HG03439 (cell line): Measurements from ENCODE around the gene ZNF780A.
A peak's percentile ranks its signal among the peaks of the same experiment; 100 is the strongest.
"Not testable (repeated sequence)": the region's sequence is repeated elsewhere in the genome, so short reads cannot be mapped to it uniquely, and the experiment has no call there.

ENCODE experiments used
- ATAC-seq: cut with Tn5 transposase; IDR thresholded peaks from one replicate; pipeline ENCODE4 v1.9.1; 2021; ENCODE audit warnings: mild to moderate bottlenecking, moderate library complexity; ENCODE audit not compliant: unreplicated experiment

The ZNF780A gene

GRCh38 chr19:40088299-40089047 lies 2.3 kb downstream of the ZNF780A start:
- ATAC-seq, result no peak

- ATAC-seq, result no peak
These were observed 5.8 kb downstream of the ZNF780A start for GRCh38 chr19:40084948-40085347.

GRCh38 chr19:40081411-40081810 lies 9.3 kb downstream of the ZNF780A start:
- no peak for ATAC-seq

GRCh38 chr19:40080289-40080688 lies 10.5 kb downstream of the ZNF780A start:
- no peak for ATAC-seq

DNA sequence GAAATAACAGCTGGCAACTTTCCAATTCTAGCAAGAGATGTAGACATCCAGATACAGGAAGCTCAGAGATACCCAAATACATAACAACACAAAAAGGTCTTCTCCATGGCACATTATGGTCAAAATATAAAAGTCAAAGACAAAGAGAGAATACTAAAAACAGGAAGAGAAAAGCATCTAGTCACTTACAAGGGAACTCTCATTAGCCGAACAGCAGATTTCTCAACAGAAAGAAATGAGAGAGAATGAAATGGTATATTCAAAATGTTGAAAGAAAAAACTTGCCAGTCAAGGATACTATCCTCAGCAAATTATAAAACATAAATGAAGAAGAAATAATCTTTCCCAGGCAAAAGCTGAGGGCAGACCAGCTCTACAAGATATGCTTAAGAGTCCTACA lies 12.4 kb downstream of the ZNF780A start:
- no peak for ATAC-seq

DNA sequence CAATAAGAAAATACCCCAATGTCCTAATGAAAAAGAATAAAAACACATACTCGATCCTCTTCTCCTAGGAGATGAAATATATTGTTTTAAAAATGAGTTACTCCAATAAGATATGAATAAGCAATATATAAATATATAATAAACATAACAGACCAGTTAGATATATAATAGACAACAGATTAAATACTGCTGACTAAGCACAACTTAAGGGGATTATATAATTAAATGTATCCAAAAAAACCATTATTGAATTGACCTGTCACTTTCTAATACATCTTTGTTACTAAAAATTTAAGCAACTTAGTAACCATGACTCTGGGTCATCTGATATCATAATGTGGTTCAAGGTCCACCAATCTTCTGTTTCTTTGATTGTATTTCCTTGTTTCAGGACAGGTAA lies 20.7 kb downstream of the ZNF780A start:
- no peak for ATAC-seq

DNA sequence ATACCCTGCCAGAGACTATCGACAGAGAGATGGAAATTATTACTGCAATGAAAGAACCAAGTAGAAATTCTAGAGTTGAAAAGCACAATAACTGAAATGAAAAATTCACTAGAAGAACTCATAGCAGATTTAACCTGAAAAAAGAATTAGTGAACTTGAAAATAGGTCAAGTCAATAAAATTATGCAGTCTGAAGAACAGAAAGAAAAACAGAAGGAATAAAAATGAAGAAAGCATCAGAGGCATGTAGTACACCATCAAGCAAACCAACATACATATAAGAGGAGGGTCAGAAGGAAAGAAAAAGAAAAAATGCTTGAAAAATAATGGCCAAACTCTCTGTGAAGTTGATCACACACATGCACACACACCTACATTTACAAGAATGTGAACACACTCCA lies 31.1 kb downstream of the ZNF780A start:
- ATAC-seq, result no peak

DNA sequence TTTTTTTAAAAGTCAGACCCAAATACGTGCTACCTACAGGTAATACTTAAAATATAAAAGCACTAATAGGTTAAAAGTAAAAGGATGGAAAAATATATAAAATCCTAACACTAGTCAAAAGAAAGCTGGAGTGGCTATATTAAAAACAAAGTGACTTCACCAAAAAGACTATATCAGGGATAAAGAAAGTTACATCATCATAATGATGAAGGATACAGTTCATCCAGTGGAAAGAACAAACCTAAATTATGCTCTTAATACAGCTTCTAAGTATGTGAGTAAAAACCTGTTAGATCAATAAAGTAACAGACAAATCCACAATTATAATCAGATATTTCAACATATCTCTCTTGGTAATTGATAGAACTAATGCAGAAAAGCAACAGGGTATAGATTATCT lies 33.6 kb downstream of the ZNF780A start:
- ATAC-seq, result no peak

- no peak for ATAC-seq
These were observed 34.2 kb downstream of the ZNF780A start for GRCh38 chr19:40056505-40056904.

DNA sequence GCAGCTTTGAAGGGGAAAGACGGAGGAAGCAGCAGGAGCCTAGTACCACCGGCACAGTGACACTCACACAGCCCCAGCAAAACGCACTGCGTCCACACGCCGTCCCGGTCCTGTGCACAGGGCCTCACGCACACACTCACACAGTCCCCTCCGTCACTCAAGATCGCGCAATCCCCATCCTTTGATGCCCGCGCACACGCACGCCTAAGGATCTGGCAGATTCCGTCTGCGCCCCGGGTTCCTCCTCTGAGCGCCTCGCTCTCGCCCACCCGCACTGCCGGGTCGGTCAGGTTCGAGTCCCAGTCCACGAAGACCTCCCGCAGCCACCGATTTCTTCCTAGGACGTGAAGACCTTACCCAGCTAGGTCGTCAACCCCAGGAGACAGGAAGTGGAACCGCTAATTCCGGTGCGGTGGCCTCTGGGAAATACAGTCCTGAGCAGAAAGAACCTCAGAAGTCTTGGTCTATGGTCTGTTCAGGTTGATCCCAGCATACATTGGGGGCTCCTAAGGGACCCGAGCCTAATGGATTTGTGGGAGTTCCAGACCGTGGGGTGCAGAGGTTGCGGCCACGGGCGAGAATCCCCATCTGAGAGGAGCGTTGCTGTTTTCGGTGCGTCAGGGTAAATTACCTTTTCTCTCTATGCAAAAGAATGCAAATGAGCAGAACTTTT lies 34.8 kb downstream of the ZNF780A start, which contains the start of gene ZNF780B:
Gene ZNF780B, minus strand, starts transcription at position 400 of the 673 bp plus-strand sequence. CDS start 5,899 bp downstream, outside the sequence.
- ATAC-seq, result peak; percentile 93

DNA sequence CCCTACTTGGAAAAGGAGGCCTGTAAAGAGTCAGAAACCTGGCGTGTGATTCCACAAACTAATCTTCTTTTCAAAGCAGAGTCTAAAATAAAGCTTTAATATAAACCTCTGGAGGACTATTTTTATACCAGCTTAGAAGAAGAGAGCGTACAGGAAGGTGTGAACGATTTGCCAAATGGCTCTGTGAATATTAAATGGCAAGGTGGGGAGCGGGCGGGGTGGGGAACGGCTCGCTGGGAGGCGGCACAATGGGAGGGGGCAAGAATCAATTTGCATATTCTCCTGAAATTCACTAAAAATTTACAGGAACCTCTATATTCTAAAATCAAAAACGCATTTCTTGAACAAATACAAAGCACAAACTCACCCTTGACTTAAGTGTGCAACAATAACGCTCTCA lies 35.7 kb downstream of the ZNF780A start:
- ATAC-seq, result no peak

DNA sequence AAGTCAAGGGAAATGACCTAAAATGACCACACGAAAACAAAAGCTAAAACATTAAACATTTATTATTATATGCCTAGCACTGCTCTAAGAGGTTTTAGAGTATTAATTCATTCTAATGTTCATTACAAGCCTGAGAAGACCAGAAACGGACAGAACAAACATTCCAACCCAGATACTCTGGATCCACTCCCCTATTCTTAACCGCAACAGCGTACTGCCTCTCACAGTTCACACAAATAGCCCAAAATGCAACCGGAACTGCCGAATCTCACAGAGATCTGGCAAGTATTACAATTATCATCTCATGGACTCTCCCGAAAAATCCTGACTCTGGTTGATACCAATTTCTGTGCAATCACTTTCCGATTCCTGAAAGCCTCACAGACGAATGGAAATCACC lies 36.1 kb downstream of the ZNF780A start:
- no peak for ATAC-seq

DNA sequence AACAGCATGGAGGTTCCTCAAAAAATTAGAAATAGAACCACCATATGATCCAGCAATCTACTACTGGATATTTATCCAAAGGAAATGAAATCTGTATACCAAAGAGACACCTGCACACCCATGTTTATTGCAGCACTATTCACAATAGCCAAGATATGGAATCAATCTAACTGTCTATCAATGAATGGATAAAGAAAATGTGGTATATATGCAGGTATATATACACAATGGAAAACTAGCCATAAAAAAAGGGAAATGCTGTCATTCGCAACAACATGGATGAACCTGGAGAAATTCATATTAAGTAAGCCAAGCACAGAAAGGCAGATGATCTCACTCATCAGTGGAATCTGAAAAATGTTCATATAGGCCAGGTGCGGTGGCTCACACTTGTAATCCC lies 37.3 kb downstream of the ZNF780A start:
- no peak for ATAC-seq

GRCh38 chr19:40041718-40042117 lies 49.0 kb downstream of the ZNF780A start:
- ATAC-seq, result not testable (repeated sequence)

DNA sequence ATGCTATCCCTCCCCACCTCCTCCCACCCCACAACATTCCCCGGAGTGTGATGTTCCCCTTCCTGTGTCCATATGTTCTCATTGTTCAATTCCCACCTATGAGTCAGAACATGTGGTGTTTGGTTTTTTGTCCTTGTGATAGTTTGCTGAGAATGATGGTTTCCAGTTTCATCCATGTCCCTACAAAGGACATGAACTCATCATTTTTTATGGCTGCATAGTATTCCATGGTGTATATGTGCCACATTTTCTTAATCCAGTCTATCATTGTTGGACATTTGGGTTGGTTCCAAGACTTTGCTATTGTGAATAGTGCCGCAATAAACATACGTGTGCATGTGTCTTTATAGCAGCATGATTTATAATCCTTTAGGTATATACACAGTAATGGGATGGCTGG lies 52.7 kb downstream of the ZNF780A start:
- ATAC-seq, result not testable (repeated sequence)

- no peak for ATAC-seq
These were observed 54.7 kb downstream of the ZNF780A start for GRCh38 chr19:40035996-40036395.

- no peak for ATAC-seq
These were observed 56.7 kb downstream of the ZNF780A start for GRCh38 chr19:40033989-40034560.

GRCh38 chr19:40026597-40026970 lies 64.2 kb downstream of the ZNF780A start:
- ATAC-seq, result no peak

- no peak for ATAC-seq
These were observed 64.7 kb downstream of the ZNF780A start for GRCh38 chr19:40025938-40026596.

GRCh38 chr19:40023969-40024368 lies 66.8 kb downstream of the ZNF780A start:
- no peak for ATAC-seq
